ELF-1 (cell line): ENCODE results near the gene AGMO.

Source experiments
- DNase-seq: peaks from one replicate; pipeline ENCODE4 v3.0.0-alpha.2; 2016; ENCODE audit warnings: low read depth, low spot score

AGMO gene

GRCh38 chr7:15225981-15226380, 335.8 kb downstream of the AGMO start:
- no peak for DNase-seq

- no peak for DNase-seq
Observed at GRCh38 chr7:15219758-15220157, 342.1 kb downstream of the AGMO start.

GRCh38 chr7:15218261-15218660, 343.6 kb downstream of the AGMO start:
- DNase-seq = no peak

DNA sequence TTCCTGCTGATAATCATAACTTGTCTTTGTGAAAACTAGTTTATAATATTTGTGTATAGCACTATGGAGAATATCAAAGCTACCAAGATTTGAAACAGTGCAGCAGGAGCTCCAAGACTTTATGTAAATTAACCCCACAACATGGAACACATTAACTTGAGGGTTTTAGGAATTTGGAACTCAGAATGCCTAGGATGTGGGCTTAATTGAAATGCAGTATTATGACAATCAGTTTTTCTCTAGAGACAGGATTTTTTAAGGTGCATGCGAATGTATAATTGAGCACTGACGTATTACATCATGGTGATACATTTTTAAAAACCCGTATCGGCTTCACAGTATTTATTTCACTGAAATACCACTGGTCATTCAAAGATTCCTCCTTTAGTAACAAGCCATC, 346.2 kb downstream of the AGMO start:
- no peak for DNase-seq

GRCh38 chr7:15214976-15215375, 346.8 kb downstream of the AGMO start:
- DNase-seq = no peak

GRCh38 chr7:15213093-15213492, 348.7 kb downstream of the AGMO start:
- DNase-seq = no peak

GRCh38 chr7:15209429-15209828, 352.4 kb downstream of the AGMO start:
- no peak for DNase-seq

- no peak for DNase-seq
Observed at GRCh38 chr7:15204421-15204820, 357.4 kb downstream of the AGMO start.

DNA sequence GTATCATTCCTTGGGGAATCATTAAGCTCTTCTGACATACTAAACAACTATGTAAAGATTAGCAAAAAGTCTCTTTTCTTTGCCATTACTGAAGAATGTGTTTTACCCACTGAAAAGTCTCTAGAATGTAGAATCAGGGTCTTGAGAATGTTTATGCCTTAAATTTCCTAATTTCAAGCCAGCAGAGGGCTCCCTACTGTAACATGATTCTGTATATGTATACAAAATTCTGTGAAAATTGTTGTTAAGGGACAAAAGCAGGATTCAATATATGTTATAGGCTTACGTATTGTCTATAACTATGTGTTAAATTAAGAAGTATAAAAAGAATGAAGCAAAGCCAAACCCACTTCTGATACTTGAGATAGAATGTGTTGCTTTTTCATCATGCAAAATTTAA, 362.3 kb downstream of the AGMO start:
- no peak for DNase-seq

- no peak for DNase-seq
Observed at GRCh38 chr7:15197042-15197977, 364.5 kb downstream of the AGMO start.

- DNase-seq = no peak
Observed at GRCh38 chr7:15178065-15178464, 383.8 kb downstream of the AGMO start.

GRCh38 chr7:15176089-15176488, 385.7 kb downstream of the AGMO start:
- DNase-seq = no peak

DNA sequence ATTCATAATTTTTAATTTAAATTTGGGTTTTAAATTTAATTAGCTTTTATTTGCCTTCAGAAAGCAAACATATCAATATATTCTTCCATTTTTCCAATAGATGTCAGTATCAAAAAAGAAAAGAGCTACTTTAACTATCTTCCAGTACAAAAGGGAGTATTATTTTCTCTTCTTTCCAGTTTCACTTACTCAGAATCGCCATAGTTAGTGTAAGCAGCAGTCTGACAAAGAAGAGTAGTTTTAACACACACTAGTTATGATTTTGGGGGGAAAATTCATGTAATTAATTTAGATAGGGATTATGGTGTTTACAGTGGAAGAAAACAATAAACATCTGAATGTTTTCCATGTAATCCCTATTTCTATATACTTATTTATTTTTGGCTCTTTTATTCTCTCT, 386.7 kb downstream of the AGMO start:
- no peak for DNase-seq

GRCh38 chr7:15174485-15174884, 387.3 kb downstream of the AGMO start:
- no peak for DNase-seq

DNA sequence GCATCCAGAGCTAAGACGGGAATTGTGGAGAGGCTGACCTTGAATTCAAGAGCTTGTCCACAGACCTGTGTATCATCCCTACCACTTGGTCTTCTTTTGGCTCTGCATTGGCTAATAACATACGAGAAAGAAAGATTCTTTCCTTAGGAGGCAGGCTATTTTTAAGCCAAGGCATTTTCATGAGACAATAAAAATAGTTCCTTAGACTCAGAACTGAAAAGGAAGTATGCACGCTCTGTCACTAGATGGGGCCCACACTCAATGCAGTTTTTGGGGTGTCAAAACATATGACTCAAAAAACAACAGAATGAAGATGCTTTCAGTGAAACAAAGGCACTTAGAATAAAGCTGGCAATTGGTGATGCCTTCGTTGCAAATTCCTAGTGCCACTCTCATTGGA, 393.3 kb downstream of the AGMO start:
- DNase-seq = no peak

DNA sequence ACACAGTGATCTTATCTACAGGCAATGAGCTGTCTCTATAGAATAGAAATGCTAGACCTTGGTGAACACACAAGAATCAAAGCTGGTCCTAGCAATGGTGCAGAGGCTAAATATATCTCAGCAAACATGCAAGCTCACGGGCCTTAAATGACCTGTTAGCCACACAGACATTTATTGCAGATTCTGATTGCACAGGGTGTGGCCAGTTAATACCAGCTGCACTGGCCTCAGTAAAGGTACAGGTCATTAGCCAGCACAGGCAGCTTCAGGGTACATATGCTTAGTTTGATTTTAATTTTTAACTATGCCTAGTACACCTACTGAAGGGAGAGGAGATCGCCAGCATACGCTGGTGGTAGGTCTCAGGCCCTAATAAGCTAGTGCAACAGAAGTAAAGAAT, 393.9 kb downstream of the AGMO start:
- no peak for DNase-seq

DNA sequence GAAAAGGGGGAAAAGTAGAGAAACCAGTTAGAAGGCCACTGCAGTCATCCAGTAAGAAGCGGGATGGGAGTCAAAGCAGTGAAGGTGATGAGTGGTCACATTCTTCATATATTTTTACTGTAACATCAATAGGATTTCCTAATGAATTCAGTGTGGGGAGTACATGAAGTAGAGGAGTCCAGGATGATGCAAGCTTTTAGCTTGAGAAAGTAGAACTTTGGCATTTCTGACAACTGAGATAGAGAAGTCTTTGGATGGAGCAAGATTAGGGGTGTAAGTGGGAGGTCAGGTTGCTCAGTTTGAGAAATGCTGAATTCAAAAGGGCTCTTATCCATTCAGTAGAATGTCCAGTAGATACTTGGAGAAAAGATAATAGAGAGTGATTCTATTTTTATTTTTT, 395.2 kb downstream of the AGMO start:
- DNase-seq = no peak

DNA sequence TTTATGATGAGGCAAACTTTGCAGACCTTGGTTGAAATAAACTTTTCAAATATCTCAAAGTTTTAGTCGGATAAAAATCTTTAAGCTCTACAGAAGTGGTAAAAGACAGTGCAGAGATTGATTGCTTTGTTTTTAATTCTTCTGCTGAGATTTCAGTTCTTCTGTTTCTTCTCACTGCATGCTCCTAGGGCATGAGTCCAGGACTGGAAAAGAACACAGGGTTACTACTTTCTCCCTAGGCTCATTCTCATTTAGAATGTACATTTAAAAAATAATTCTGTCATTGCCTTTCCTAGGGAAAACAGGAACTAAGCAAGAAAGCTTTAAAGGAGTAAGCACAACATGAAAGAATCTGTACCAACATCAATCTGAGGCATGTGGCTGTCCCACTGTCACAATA, 402.6 kb downstream of the AGMO start:
- DNase-seq = no peak

GRCh38 chr7:15158141-15158810, 403.5 kb downstream of the AGMO start:
- DNase-seq = no peak
